HEK293T (cell line): ENCODE measurements around the gene CDC45.

ENCODE experiments used
- CTCF ChIA-PET: fragments of 350-600 bp; formaldehyde crosslinking; extraction: SDS; loops from one replicate; lab custom pipeline; 2021; ENCODE audit warnings: antibody characterized with exemption, inconsistent platforms; lab: Yijun Ruan, JAX
- POLR2A ChIA-PET: fragments of 350-600 bp; formaldehyde crosslinking; extraction: SDS; loops from one replicate; lab custom pipeline; 2020; ENCODE audit warnings: antibody characterized with exemption, inconsistent platforms; lab: Yijun Ruan, JAX
- DNase-seq: peaks from one replicate; pipeline ENCODE4 v3.0.0; 2012; ENCODE audit warnings: mixed read lengths; ENCODE audit errors: extremely low spot score
- ARNT ChIP-seq: fragments of 450-650 bp; IDR thresholded peaks from 2 replicates; pipeline ENCODE4 v1.6.1; 2017; ENCODE audit warnings: mild to moderate bottlenecking
- BHLHE40 ChIP-seq: fragments of 450-650 bp; IDR thresholded peaks from 2 replicates; pipeline ENCODE4 v1.6.1; 2016; ENCODE audit warnings: mild to moderate bottlenecking, moderate library complexity, borderline replicate concordance
- CTBP1 ChIP-seq: fragments of 450-650 bp; IDR thresholded peaks from 2 replicates; pipeline ENCODE4 v1.6.1; 2016; ENCODE audit warnings: borderline replicate concordance
- ELF4 ChIP-seq: fragments of 450-650 bp; IDR thresholded peaks from 2 replicates; pipeline ENCODE4 v1.6.1; 2017; ENCODE audit warnings: antibody characterized with exemption
- FOXA1 ChIP-seq: fragments of 450-650 bp; IDR thresholded peaks from 2 replicates; pipeline ENCODE4 v1.6.1; 2016; ENCODE audit warnings: mild to moderate bottlenecking
- FOXK2 ChIP-seq: fragments of 450-650 bp; IDR thresholded peaks from 2 replicates; pipeline ENCODE4 v1.6.1; 2016; ENCODE audit warnings: mild to moderate bottlenecking
- FOXM1 ChIP-seq: fragments of 450-650 bp; IDR thresholded peaks from 2 replicates; pipeline ENCODE4 v1.6.1; 2017; ENCODE audit warnings: mild to moderate bottlenecking, borderline replicate concordance
- HDGF ChIP-seq: fragments of 450-650 bp; IDR thresholded peaks from 2 replicates; pipeline ENCODE4 v1.6.1; 2017; ENCODE audit warnings: antibody characterized with exemption, borderline replicate concordance
- L3MBTL2 ChIP-seq: fragments of 450-650 bp; conservative IDR thresholded peaks from 2 replicates; pipeline ENCODE4 v1.6.1; 2016; ENCODE audit warnings: mild to moderate bottlenecking
- LEF1 ChIP-seq: fragments of 450-650 bp; IDR thresholded peaks from 2 replicates; pipeline ENCODE4 v1.6.1; 2017; ENCODE audit warnings: mild to moderate bottlenecking, borderline replicate concordance
- NFRKB ChIP-seq: fragments of 450-650 bp; IDR thresholded peaks from 2 replicates; pipeline ENCODE4 v1.6.1; 2016; ENCODE audit warnings: mild to moderate bottlenecking, moderate library complexity
- SP1 ChIP-seq: fragments of 450-650 bp; IDR thresholded peaks from 2 replicates; pipeline ENCODE4 v1.6.1; 2017
- SUZ12 ChIP-seq: fragments of 450-650 bp; IDR thresholded peaks from 2 replicates; pipeline ENCODE4 v1.6.1; 2016; ENCODE audit warnings: mild to moderate bottlenecking
- TARDBP ChIP-seq: fragments of 450-650 bp; IDR thresholded peaks from 2 replicates; pipeline ENCODE4 v1.6.1; 2016
- ZNF384 ChIP-seq: fragments of 450-650 bp; IDR thresholded peaks from 2 replicates; pipeline ENCODE4 v1.6.1; 2016
- TF ChIP-seq, protein P1 (sequence below): fragments of 450-650 bp; IDR thresholded peaks from 2 replicates; pipeline ENCODE4 v1.6.1; 2016

CDC45 gene

DNA sequence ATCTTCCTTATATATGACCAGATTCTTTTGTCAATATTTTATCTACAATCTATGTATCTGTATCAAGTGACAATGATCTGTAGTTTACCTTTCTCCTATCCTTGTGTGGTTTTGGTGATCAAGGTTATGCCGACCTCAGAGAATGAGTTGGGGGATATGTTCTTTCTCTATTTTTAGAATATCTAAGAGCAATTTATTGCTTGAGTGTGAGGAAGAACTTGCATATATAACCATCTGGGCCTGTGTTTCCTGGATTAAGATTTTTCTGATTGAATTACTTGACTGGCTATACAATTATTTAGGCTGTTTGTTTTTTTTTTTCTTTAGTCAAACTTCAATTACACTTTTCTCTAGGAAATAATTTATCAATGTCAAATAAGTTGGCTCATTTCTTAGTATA is 18.2 kb upstream of the CDC45 start:
- ChIA-PET CTCF (no interaction called here), POLR2A (interaction anchor here (3.1 kb wide), 1 partner anchor 18 kb away, joined by 12 read pairs; the partner anchor contains the start of genes CDC45 and UFD1)
- DNase-seq, result no peak
- no peak for TF ChIP-seq SUZ12

DNA sequence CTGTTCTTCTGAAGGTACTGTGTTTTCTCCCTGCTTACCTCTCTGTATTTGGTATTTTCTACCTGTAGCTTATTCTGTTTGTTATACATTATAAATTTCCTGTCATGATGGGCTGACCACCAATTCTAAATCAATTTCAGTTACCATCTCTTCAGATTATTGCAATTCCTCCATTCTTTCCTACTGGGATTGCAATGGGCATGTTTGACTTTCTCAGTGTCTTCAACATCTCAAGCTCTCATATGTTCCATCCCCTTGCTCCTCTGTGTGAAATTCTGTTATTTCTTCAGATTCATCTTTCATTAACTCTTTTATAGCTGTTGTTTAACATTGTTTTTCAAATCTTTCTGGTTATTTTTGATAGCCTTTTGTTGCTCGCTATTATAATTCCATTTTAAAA is 16.7 kb upstream of the CDC45 start:
- POLR2A ChIA-PET, result interaction anchor here (1.0 to 3.1 kb wide), 4 partner anchors 9 to 16 kb away, joined by 4 to 12 read pairs (median 8); partner anchors contain the start of genes C22orf39, CDC45 and UFD1
- DNase-seq, result no peak

DNA sequence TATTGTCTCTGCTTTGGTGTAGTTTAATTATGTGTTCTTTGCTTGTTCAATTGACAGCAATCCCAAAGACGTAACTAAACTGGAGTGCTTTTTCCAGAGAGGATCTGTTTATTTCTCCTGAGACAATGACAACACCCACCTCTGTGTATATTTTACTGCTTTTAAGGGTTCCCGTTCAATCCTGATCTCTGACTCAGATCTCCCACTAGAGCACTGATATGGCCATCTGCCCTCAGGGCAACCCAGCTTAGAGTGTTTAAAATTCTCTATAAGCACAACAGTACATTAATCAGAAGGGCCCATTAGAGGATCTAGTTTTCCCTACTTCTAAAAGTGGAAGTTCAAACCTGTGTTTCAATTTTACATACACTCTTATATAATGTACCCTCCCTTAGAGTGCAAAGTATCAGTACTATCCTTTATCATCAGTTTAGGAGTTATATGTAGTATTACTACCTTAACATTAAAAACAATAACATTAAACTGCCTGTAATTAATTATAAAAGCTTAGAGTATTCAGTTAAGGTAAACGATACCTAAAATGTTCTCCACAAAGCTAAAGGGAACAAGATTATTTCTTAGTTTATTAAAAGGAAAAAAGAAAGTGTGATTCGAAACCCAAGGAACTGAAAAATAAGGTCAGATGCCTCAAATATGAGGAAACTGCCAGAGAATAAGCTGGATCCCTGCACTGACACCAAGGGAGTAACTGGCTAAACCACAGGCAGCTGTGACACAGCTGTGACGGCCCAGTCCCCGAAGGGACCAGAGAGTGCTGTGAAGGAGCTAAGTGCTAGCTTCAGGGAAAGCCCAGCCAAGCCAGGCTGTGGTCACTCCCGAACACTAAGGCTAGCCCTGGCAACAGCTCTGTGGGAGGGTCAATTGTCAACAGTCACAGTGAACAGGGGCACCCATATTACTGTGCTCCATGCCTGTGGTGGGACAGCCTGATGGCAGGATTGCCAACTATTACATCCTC is 15.9 kb upstream of the CDC45 start:
- ChIA-PET POLR2A (interaction anchor here (1.0 to 3.1 kb wide), 5 partner anchors 9 to 16 kb away, joined by 3 to 12 read pairs (median 4); partner anchors contain the start of genes C22orf39, CDC45 and UFD1), CTCF (interaction anchor here (0.5 to 1.1 kb wide), 3 partner anchors 11 to 182 kb away, joined by 3 to 5 read pairs (median 4); no protein-coding TSS in a partner anchor)
- TF ChIP-seq FOXM1, result no peak
- TF ChIP-seq ARNT, result no peak
- no peak for TF ChIP-seq HDGF
- TF ChIP-seq TARDBP, result no peak
- TF ChIP-seq SUZ12, result no peak
- TF ChIP-seq BHLHE40, result no peak
- DNase-seq, result no peak

More for the DNA sequence above, 16.7 kb upstream of the CDC45 start:
- CTCF ChIA-PET, result no interaction called here
- TF ChIP-seq FOXA1 (no peak), TARDBP (no peak), HDGF (no peak), CTBP1 (no peak), ZNF384 (no peak), ELF4 (no peak), BHLHE40 (no peak), SUZ12 (no peak), L3MBTL2 (no peak), ARNT (no peak), SP1 (no peak), NFRKB (no peak), FOXM1 (no peak)
- TF ChIP-seq, protein P1, sequence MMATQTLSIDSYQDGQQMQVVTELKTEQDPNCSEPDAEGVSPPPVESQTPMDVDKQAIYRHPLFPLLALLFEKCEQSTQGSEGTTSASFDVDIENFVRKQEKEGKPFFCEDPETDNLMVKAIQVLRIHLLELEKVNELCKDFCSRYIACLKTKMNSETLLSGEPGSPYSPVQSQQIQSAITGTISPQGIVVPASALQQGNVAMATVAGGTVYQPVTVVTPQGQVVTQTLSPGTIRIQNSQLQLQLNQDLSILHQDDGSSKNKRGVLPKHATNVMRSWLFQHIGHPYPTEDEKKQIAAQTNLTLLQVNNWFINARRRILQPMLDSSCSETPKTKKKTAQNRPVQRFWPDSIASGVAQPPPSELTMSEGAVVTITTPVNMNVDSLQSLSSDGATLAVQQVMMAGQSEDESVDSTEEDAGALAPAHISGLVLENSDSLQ, result no peak

DNA sequence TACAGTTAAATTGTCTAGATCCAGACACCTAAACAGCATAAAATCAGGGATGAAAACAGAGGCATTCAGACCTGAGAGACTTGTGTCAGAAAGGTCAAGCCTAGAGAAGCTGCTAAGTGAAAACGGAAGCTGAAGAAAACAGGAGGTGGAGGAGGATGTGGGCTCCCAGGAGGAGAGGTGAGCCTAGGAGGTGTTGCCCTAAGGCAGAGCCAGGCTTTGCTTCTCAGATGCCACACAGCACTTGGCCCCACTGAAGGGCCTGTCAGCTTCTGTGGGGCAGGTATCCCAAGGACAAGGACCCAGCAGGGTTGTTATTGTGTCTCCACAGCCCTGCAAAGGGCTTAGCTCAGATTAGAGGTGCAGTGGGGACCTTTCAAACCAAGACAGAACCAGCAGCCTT is 15.2 kb upstream of the CDC45 start:
- ChIA-PET CTCF (interaction anchor here (0.9 to 1.1 kb wide), 2 partner anchors 10 to 13 kb away, joined by 4 to 5 read pairs; no protein-coding TSS in a partner anchor), POLR2A (interaction anchor here (1.0 to 3.1 kb wide), 4 partner anchors 8 to 17 kb away, joined by 3 to 12 read pairs (median 8); partner anchors contain the start of genes C22orf39, CDC45 and UFD1)
- TF ChIP-seq SP1 (no peak), TARDBP (no peak), FOXA1 (no peak), L3MBTL2 (no peak), ZNF384 (no peak), LEF1 (no peak), NFRKB (no peak), SUZ12 (no peak), ELF4 (no peak), CTBP1 (no peak), FOXM1 (no peak), ARNT (no peak)
- TF ChIP-seq, protein P1, result no peak
- DNase-seq, result no peak

DNA sequence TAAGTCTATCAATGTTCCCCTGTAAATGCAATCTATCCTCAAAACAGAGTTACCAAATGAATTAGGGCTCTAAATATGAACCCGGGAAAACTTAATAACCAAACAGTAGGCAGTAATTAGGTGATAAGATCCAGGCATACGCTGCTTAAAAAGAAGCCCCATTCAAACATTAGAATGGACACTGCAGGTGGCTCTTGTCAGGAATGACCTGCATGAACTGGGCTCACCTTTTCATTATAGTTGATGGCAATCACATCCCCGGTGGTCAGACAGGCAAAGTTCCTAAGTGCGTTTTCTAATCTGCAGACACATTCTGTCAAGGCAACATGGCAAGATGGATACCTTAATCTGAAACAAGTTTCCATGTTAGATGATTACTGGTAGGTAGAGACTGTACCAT is 14.7 kb upstream of the CDC45 start:
- ChIA-PET POLR2A (interaction anchor here (1.0 to 2.3 kb wide), 2 partner anchors 8 to 18 kb away, joined by 3 to 11 read pairs; partner anchors contain the start of gene C22orf39), CTCF (no interaction called here)
- no peak for DNase-seq

More for the DNA sequence above, 14.7 kb upstream of the CDC45 start:
- TF ChIP-seq FOXK2 (no peak), HDGF (no peak), ZNF384 (no peak), SP1 (no peak), SUZ12 (no peak), CTBP1 (no peak), LEF1 (no peak), FOXA1 (no peak), TARDBP (no peak), L3MBTL2 (no peak), ARNT (no peak), FOXM1 (no peak), ELF4 (no peak), BHLHE40 (no peak), NFRKB (no peak)
- TF ChIP-seq, protein P1, result no peak
